Endometrial microvascular endothelial cells (primary cell): Measurements from ENCODE around the gene HDAC11. TPM values are rescaled to one million over a fixed set of nuclear protein-coding genes. Genes with fewer than 3 reads are reported as not detected.
"Not testable (repeated sequence)": the region's sequence is repeated elsewhere in the genome, so short reads cannot be mapped to it uniquely, and the experiment has no call there.

Source experiments
- in situ Hi-C: cut with HindIII; loops from 2 replicates; pipeline ENCODE4 v1.10.0; 2017; ENCODE audit warnings: low sequenced_read_pairs, low pct_unique_long_range_greater_than_20kb; ENCODE audit errors: inconsistent ontology term
- total RNA-seq: library from RNA; depleted of rRNA; stranded (reverse); fragments of >200 nt; gene quantifications from one replicate; pipeline ENCODE4 v1.2.3, GENCODE V29; 2015; ENCODE audit errors: inconsistent ontology term

Gene HDAC11
- total RNA-seq, 1 donor from 2014 or later, result 8.3 TPM

DNA sequence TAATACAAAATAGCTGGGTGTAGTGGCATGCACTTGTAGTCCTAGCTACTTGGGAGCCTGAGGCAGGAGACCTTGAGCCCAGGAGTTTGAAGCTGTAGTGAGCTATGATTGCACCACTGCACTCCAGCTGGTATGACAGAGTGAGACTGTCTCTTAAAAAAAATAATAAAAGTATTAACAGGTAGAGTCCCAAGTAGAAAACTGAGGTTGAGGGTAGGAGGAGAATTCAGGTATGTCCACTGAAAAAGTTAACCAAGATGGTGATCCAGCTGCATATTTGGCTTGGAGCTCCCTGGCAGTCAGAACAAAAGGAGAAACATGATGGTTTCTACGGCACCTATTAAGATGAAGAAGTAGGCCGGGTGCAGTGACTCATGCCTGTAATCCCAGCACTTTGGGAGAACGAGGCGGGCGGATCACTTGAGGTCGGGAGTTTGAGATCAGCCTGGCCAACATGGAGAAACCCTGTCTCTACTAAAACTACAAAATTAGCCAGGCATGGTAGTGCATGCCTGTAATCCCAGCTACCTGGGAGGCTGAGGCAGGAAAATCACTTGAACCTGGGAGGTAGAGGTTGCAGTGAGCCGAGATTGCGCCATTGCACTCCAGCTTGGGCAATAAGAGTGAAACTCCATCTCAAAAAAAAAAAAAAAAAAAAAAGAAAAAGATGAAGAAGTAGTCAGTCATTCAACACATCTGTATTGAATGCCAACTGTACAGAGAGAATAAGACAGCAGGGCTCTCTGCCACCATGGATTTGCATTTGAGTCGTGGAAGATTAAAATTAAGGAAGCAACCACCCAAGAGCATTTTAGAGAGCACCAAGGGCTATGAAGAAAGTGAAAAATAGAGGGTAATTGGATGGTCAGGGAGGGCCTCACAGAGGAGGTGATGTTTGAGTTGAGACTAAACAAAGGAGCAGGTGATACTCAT lies 5.8 kb downstream of the HDAC11 start:
- in situ Hi-C loops, result not testable (repeated sequence)

DNA sequence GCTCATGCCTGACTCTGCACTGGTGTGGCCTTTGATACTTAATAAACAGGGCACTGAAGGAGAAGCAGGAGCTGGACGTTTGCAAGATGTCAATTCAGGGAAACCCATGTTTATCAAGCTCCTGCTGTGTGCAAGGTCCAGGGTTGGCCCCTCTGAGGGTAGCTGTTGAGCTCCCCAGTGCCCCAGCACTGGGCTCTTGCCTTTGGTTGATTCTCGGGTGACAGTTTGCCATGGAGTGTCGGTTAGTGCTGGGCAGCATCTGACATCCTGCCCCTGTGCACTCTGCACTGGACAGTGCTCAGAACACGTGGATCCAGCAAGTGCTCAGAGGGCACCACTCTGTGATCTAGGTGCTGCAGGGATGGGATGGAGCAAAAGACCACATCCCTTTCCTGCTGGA lies 7.3 kb downstream of the HDAC11 start:
- in situ Hi-C loops, result no loop called here

DNA sequence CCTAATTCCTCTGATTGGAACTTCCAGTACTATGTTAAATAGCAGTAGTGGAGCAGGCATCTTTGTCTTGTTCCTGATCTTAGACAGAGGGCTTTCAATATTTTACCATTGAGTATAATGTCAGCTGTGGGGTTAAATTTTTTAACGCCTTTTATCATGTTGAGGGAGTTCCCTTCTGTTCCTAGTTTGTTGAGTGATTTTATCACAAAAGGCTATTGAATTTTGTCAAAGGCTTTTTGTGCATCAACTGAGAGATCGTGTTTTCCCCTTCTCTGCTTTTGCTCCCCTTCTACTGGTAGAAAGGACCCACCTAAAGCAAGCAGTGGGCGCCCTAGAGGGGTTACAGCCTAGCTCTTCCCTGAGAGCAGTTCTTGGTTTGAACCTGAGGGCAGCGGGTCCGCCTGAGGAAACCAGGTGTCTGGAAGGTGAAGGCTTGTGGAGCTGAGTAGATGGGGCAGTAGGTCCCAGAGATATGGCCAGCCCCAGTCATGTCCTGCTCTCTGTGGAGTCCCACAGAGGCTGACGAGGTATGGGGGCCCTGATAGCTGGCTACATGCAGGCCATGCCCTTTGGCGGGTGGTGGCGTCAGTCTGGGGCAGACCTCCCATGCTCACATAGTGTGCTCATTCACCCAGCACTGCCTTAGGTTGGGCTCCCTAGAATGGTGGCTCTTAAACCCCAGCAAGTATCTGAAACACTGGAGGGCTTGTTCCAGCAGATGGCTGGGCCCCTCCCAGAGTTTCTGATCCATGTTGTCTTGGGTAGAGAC lies 11.3 kb downstream of the HDAC11 start:
- in situ Hi-C loops, result no loop called here

DNA sequence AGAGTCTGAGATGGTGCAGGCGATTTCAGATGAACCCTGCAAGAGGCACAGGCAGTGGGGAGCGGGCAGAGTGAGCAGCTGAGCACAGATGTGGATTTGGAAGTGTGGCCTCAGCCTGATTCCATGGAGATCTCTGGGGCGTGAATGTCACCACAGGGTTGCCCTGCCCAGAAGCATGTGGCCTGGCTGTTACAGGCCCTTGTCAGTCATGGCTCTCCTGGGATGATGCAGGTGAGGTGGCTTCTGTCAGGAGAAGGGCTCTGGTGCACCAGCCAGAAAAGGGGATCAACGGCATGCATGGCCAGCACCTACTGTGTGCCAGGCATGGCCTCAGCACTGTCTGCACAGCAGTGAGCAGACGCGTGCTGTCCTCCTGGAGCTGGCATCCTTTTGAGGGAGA lies 11.9 kb downstream of the HDAC11 start:
- in situ Hi-C loops, result no loop called here

DNA sequence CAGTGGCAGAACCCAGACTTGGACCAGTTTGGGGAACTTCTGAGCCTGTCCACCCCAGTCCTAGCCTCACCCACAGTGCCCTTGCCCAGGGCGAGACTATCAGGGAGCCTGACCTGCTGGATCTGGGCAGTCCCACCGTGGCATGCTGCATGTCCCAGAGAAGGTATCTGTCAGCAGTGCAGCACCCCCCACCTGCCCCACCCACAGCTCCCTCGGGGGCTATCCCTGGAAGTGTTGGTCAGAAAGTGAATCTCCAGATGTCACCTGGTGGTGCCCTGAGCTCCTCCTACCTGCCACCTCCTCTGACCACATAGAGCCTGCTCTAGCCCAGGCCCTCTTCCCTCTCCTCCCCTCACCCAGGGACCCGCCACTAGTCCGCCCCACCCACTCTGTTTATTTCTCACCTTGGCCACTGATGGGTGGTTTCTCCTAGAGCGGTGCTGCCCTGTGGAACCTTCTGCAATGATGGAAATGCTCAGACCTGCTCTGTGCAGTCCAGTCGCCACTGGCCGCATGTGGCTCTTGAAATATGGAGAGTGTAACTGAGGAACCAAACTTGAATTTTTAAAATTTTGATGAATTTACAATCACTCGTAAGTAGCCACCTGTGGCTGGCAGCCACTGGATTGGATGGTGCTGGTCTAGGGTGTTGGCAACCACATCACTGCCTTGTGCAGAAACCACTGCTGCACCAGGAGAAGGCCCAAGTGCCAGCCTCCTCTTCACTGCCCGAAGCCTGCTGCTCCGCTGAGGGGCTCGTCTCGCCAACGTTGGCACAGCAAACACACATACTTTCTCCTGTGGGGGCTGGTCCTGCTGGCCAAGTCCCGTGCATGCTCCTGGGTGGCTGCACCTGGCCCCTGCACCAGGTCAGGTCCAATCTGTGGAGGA lies 13.1 kb downstream of the HDAC11 start:
- in situ Hi-C loops, result no loop called here

DNA sequence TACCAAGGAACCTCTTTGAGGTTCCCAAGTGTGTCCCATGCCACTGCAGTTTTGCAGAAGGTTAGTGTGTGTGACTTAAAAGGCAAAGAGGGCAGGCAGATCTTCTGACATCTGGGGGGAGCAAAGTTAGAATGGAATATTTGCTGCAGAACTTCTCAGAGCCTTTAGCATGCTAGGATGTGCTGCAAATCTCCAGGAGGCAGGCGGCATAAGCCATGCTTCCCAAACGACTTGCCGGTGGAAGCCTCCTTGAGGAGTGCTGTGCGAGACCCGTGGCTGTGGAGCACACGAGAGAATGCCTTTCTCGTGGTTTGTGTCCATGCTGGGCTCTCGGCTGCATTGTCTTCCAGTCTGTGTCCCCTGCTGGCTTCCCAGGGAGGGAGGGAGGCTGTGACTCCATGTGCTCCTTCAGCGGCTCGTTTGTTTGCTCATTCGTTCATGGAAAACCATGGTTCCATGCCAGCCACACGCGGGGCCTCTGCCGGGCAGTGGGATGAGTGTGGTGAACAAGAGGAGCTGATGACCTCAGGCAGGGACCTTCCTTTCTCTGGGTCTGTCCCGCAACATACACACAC lies 13.8 kb downstream of the HDAC11 start:
- in situ Hi-C loops, result no loop called here

DNA sequence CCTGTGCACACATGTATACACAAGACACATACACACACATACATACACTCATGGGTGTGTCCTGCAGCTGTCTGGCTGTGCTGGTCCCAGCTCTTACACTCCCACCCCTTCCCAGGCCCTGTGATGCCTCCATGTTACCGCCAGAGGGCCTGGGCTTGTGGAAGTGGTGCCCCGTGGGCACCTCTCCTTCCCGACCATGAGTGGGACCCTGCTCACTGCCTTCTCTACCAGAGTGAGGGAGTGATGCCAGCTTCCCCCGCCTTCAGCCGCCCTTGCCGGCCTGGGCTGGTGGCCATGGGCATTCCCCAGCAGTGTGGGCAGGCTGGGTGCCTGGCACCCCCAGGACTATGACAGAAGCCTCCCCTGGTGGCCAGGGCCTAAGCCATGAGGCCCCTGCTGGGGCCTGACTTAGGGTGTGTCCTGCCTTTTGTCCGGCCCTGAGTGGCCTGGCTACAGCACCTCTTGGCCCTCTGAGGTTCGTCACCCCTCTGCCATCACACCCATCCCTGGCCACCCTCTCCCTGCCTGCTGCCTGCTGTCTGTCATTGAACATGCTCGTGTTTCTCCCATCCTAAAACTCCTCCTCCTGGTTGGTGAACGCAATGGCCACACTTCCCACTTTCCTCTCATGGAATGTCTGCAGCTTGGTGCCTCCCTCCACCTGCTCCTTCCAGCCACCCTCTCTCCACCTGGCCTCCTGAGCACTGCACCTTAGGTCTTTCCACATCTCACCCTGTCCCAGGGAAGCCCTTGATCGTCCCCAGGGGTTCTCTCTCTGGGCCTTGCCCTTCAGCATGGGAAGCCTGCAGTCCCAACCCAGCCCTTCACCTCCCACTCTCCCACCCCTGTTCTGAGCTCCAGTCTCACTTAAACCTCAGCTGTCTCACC lies 14.6 kb downstream of the HDAC11 start:
- in situ Hi-C loops, result no loop called here

DNA sequence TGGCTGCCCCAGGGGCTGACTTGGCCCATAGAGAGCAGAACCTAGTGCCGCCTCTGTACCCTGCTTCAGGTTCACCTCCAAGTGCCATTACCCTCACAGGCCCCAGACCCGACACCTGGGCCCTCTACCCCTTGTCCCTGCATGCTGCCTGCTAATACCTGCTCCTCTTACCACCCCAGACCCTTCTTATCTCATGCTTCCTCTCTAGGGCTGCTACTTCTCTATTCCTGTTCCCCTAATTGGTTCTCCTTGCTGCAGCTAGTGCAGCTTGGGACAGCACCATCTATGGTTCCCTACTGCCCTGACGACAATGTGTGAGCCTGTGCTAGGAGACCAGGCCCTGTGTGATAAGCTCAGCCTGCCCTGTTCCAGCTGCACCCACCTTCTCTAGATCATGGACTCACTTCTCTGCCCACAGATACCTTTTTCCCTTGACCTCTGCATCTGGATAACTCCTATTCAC lies 15.3 kb downstream of the HDAC11 start:
- in situ Hi-C loops, result no loop called here

DNA sequence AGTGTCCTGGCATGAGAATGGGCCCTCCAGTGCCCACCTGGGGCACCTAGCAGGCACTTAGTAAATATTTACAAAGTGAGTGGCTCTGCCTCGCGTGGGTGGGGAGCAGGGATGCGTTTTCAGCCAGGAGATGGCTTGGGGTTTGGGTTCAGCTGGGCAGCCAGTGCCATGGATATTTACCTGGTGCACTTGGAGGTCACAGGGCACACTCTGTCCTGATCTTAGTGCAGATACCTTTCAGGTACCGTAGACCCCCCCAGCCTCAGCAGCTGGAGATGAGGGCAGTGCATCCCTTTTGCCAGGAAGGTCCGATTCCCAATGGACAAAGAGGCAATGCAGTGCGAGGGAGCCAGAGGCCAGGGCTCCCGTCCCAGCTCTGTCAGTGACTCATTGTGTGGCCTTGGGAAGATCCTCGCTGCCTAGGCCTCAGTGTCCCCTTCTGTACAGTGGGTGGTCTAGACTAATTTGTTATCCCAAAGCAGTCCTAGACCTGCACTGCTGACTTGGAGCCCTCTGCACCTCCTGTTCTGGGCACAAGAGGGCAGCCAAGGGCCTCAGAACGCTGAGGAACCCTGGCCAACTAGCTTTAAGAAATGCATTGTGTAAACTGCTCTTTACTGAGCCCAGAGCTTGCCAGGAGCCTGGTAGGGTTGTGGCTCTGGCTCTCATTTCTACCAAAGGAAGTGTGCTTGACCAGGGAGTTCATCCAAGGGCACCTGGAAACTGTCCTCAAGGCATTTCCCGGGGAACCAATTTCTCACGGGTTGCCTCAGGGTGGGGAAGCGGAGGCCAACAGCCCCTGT lies 16.0 kb downstream of the HDAC11 start:
- in situ Hi-C loops, result no loop called here

DNA sequence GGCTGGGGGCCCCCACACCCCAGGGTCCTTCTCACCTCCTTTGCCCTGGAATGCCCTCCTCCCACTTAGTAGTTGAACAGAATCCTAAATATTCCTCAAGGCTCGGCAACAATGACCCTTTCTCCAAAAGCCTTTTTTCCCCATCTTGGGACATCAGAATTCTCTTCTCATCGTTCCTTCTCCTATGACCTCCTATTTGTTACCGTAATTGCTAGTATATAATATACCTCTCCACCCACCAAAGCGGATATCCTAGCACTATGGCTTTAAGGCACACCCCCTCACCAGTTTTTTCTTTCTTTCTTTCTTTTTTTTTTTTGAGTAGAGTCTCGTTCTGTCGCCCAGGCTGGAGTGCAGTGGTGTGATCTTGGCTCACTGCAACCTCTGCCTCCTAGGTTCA lies 16.8 kb downstream of the HDAC11 start:
- in situ Hi-C loops, result no loop called here

DNA sequence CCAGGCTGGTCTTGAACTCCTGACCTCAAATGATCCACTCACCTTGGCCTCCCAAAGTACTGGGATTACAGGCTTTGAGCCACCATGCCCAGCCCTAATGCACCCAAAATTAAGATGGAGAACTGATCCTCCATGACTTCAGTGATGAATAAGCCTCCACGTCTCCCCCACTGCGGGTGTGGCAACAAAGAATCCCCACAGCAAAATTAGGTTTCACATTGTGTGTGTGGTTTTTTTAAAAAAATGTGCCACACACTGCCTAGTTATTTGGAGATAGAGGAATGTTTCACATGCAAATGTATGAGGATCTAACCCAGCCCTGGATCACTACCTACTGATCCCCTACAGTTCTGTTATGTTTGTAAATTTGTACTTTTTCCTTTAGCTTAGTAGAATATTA lies 17.3 kb downstream of the HDAC11 start:
- in situ Hi-C loops, result no loop called here

DNA sequence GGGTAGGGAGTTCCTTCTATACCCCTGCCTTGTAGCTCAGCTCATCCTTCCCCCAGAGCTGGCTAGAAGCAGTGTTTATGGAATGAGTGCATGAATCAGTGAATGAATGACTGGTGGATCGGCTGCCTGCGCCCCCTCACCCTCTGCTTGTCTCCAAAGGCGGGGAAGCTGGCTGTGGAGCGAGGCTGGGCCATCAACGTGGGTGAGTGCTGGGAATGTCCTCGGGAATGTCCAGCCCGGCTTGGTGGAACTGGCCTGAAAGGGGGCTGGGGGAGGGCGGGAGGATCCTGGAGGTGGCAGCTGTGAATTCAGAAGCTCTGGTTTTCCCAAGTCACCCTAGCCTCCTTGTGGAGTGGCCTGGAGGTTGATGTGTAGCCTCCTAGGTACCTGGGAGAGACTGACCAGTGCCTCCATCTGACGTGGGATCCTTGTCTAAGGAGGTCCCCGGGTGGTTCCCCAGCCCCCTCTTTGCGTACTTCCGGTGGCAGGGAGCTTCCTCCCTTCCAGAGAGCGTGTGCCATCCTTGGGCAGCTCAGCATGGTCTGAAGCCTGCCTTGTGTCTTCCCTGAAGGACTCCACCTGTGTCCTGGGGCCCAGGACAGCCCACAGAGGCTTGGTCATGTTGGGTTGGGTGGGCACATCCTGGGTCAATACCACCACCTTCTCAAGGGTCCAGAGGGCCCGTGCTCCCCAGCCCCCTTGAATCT lies 18.4 kb downstream of the HDAC11 start:
- in situ Hi-C loops, result no loop called here

DNA sequence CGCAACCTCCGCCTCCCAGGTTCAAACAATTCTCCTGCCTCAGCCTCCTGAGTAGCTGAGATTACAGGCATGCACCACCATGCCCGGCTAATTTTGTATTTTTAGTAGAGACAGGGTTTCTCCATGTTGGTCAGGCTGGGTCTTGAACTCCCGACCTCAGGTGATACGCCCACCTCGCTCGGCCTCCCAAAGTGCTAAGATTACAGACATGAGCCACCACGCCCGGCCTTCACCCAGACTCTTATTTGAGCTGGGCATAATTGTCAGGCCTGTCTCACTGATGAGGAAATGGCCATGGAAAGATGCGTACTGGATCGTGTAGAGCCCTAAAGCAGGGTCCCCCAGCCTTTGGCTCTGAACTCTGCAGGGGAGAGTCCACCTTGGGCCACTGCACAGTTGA lies 19.1 kb downstream of the HDAC11 start:
- in situ Hi-C loops, result not testable (repeated sequence)

DNA sequence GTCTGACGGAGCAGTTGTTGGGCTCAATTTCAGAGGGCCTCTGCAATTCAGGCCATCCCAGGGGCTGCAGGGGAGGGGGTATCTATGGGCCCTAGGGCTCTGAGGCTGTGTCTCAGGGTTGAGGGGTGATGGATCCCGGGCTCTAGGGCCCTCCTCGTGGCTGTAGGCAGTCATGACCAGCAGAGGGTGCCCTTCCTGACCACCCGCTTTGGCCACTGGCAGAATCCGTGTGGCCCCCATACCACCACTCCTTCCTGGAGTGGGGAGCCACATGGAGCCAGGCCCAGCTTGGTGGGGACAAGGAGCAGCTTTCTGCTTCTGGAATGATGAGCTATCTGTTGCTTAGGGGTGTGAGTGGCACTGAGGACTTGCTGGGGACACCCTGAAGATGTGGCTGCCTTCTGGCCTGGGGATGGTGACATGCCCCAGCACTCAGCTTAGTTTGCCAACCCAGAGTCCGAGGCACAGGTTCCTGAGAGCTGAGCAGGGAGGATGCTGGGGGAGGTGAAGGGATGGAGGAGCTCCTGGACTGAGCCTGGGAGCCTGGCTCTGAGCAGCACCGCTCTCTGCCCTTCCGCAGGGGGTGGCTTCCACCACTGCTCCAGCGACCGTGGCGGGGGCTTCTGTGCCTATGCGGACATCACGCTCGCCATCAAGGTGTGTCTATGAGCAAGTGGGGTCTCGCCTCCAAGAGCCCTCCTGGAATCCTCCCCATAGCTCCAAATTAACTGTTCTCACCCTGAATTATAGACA lies 20.2 kb downstream of the HDAC11 start:
- in situ Hi-C loops, result no loop called here

DNA sequence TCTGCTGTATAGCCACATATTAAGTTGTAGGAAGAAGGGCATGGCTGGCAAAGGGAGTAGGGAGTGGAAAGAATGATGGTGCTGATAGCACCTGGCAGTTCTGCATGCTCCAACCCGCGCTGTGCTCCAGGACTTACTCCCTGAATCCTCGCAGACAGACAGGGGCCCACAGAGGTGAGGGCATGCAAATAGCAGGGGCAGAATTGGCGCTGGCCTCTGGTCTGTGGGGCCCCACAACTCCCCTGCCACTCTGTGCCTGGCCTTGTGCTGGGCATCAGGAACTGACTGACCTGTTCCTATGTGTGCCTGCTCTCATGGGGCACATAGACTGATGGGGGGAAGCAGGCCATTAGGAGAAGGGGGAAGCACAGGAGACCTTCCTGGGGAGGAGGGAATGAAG lies 20.9 kb downstream of the HDAC11 start:
- in situ Hi-C loops, result no loop called here

DNA sequence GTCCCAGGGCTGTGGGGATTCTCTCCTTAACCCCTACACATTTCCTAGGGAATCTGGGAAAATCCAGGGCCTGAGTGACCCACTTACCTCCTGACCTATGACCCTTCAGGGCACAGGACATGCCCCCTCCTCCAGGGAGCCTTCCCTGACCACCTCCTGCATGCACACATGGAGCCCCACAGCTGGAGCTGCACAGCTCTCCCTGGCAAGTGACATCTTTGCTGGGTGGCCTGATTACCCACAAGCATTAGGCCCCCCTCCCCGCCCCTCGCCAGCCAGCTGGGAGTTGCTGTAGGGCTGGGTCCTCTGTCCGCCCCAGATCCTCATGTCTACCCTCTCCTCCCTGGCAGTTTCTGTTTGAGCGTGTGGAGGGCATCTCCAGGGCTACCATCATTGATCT lies 21.4 kb downstream of the HDAC11 start:
- in situ Hi-C loops, result no loop called here
